Measurements from ENCODE around the gene C19orf47.
A peak's percentile ranks its signal among the peaks of the same experiment; 100 is the strongest.

The C19orf47 gene

DNA sequence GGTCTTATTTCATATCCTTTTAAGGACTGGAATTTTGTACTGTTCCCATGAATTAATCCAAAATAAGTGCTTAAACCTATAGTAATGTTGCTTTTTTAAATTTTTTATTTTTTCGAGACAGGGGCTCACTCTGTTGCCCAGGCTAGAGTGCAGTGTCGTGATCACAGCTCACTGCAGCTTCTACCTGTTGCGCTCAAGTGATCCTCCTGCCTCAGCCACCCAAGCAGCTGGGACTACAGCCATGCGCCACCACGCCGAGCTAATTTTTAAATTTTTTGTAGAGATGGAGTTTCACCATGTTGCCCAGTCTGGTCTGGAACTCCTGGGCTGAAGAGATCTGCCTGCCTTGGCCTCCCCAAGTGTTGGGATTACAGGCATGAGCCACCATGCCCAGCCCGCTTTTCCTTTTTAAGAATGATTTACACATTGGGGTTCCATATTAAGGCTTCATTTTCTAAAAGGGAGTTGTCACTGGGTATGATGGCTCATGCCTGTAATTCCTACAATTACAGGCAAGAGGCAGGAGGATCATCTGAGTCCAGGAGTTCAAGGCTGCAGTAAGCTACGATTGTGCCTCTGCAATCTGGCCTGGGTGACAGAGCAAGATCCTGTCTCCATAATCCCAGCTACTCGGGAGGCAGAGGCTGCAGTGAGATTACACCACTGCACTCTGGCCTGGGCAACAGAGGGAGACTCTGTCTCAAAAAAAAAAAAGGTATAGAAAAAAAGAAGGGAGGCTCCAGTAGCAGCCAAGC is 34.8 kb downstream of the C19orf47 start:
- DNase-seq = no peak

DNA sequence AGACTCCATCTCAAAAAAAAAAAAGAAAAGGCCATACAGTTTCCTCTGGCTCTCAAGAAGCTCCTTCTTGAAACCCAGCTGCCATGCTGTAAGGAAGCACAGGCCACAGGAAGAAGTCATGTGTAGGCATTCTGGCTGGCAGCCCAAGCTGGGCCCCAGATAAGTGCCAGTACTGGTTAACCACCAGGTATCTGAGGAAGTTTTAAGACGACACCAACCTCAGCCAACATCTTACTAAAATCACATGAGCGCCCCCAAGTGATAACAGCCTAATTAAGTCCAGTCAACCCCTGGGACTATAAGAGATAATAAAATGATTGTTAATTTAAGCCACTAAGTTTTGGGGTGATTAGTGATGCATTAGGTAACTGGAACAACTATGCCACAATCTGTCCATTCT is 35.7 kb downstream of the C19orf47 start:
- no peak for DNase-seq

- DNase-seq = no peak
These were observed 38.5 kb downstream of the C19orf47 start for GRCh38 chr19:40309666-40310065.

GRCh38 chr19:40305403-40305802 is 42.8 kb downstream of the C19orf47 start:
- DNase-seq = peak; percentile 39

- DNase-seq = no peak
These were observed 43.9 kb downstream of the C19orf47 start for GRCh38 chr19:40304306-40304705.

GRCh38 chr19:40303765-40304164 is 44.4 kb downstream of the C19orf47 start:
- no peak for DNase-seq

DNA sequence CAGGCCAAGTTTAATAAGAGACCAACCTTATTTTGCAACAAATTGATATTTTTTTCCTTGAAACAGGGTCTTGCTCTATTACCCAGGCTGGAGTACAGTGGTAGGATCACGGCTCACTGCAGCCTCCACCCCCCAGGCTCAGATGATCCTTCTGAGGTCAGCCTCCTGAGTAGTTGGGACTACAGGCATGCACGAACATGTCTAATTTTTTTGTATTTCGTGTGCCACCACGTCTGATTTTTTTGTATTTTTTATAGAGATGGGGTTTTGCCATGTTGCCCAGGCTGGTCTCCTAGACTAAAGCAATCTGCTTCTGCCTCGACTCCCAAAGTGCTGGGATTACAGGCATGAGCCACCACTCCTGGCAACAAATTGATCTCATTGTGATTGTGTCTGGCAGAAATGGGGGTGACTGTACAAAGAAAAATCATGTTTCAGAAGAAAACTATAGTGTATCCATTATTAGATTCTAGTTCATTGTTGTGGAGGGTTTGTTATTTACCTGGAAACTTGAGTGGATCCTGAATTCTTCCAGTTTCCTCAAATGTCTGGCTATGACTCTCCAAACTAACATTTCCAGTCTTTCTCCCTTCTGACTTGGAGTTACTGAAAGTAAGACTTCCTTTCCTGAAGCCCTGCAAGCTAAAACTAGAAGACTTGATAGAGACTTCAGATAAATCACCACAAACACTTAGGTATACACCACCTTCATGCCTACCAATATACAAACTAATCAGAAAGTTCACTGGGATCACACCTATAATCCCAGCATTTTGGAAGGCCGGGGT is 45.8 kb downstream of the C19orf47 start:
- no peak for DNase-seq

DNA sequence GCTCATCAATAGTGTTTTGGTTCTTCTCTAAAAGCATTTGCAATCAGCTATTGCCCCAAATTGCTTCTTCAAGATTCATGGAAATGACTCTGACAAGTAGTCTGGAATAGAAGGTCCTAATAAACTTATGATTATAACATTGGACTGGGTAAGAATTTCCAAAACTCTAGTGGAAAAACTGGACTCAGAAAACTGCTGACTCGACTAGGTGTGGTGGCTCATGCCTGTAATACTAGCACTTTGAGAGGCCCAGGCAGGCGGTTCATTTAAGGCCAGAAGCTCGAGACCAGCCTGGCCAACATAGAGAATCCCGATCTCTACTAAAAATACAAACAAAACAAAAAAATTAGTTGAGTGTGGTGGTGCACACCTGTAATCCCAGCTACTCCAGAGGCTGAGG is 47.5 kb downstream of the C19orf47 start:
- DNase-seq = no peak

GRCh38 chr19:40298026-40298425 is 50.2 kb downstream of the C19orf47 start:
- no peak for DNase-seq

DNA sequence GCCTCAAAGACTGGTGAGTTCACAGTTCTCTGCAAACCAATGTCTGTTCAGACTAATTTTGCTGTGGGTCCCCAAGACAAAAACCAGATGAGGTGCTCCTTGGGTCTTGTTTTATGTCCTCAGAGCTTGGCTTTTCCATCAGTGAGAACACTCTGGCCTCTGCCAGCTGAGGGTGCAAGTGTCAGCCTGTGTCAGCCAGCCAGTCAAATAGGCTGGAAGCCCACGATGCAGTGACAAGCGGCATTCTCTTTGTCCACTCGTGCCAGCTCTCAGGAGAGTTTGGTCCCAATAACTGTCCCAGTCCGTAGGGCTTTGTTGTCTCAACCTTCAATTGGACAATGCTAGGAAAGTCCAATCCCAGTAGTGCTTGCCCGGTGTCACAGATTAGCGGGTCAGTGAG is 53.6 kb downstream of the C19orf47 start:
- no peak for DNase-seq

DNA sequence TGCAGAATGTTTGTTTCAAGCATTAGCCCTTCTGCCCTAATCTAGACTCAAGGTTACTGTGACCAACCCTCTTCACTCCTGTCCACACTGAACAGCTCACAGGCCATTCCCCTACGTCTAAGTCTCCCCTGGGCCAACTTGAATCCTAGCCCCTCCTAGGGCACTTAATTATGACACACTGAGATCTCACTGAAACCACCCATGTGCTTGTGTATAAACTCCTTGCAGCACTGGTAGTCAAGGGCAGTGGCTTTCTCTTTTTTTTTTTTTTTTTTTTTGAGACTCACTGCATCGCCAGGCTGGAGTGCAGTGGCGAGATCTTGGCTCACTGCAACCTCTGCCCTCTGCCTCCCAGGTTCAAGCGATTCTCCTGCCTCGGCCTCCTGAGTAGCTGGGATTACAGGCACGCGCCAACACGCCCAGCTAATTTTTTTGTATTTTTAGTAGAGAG is 61.2 kb downstream of the C19orf47 start:
- no peak for DNase-seq

DNA sequence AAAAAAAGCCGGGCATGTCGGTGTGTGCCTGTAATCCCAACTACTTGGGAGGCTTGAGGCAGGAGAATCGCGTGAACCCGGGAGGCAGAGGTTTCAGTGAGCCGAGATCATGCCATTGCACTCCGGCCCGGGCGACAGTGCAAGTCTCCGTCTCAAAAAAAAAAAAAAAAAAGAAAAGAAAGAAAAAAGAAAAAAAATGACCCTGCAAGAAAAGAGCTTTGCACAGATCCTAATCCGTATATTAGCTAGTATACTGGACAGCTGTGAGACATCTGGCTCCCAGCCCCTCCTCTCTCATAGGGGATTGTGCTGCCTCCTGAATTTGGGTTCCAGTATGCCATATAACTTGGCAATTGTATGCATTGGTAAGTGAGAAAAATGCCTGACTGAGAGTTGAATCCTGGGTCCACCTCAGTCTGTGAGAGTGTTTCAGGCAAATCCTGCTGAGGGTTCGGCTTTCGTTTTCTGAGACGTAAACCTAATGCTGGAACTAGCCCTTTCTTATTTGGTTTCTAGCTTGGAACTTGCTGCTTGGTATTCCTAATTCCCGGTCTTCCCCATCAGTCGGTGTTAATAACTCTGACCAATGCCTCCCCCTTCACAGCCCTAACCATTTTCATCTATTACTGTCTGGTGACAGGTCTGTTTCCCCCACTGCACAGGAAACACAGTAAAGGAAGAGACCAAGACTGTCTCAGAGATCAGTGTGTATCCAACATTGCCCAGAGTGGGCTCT is 61.8 kb downstream of the C19orf47 start:
- DNase-seq = no peak

DNA sequence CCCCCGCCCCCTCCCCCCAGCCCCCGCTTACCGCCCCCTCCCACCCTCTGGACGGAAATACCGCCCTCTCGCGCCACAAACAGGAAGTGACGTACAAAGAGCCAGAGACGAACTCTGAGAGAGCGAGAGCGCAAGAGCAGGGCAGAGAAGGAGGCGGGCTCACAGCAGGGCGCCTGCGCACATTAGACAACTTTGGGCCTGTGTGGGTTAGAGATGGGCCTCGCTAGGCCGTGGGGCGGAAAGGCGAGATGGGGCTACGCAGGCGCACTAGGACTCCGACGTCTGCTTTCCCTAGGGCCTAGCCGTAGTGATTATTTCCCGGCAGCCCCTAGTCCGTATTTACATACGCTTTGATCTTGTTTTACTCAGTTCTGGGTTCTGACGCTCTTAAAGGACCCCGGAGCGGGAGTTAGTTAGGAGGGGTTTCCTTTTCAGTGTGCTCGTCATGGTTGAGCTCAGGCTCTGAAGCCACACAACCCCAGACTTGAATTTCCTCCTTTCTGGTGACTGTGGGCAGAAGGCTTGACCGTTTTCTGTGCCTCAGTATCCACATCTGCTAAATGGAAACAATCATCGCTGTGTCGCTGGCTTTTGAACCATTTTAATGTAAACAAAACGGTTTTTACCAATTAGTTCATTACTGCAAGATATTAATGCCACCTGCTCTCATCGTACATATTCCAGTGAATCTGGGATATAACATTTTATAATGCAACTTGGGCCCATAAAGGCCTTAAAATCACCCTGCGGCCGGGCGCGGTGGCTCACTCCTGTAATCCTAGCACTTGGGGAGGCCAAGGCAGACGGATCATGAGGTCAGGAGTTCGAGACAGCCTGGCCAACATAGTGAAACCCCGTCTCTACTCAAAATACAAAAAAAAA is 62.6 kb downstream of the C19orf47 start:
- peak; percentile 97 for DNase-seq

DNA sequence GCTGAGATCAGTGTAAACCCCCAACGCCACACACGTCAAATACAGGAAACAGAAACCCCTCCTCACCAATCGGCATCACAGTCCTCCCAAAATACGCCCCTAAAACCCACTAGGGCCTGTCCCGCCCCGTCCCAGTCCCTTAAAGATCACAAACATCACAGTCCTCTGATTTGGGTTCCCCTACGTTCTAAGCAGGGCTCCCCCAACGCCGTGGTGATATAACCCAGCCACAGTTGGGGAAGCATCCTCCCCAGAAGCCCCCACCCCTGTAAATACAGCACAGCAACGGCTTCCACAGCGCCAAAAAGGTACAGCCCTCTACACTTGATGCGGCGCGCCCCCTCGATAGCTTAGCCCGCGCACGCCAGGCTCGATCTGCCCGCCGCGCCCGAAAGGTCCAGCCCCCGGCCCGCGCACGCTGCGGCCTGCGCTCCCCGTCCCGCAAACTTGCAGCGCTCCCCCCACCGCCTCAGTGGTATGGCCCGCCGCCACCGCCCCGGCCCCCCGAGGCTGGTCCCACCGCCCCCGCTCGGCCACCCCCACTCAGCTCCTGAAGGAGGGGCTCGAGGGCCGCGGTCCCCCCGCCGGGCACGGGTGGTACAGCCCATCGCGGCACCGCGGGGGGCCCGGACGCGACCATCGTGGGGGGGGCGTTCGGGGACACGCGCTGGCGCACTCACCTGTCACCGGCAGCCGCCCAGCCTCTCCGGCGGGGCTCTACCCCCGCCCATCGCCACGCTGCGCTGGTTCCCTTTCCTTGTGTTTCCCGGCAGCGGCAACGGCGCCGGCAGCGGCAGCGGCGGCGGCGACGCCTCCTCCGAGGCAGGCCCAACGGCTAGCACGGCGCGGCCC is 63.5 kb downstream of the C19orf47 start, which contains the start of gene AKT2:
TSS of gene AKT2 (minus strand) at position 845 of the 852 bp plus-strand sequence. CDS start 20,078 bp downstream, outside the sequence.
- peak; percentile 54 for DNase-seq

GRCh38 chr19:40284251-40284500 is 64.0 kb downstream of the C19orf47 start:
- DNase-seq = no peak

DNA sequence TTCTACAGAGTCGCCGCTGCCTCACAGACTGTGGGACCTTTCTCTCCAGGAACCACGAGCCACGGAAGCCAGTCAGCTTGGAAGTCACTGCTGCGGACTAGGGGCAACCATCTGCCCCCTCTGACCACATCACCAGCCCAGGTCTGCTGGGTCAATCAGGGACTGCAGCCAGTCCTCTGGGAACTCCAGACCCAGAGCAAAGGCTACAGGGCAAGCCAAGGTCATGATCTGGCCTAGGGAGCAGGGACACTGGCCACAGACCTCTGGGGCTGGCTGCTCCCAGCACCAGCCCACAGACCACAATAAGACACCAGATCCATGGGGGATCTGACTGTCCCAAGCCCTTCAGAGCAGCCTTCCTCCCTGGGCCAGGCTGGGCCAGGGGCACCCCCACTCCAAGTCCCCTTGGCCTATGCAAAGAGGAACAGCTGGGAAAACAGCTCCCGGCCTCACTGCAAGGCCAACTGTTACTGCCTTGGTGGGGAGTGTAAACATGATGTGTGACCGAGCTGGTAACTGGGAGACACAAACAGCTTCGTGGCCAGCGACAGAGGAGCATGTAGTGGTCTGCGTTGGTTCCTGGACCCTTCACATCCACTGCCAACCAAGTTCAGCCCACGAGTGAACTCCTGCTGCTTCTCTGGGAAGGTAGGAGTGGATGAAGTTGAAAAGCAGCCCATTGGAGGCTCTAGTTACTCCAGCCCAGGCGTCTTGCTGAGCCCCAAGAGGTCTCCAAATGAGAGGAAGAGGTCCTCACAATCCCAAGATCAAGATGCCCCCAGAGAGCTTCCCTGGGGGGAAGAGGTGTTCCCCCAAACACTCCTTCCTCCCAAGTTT is 64.6 kb downstream of the C19orf47 start:
- no peak for DNase-seq

- no peak for DNase-seq
These were observed 65.3 kb downstream of the C19orf47 start for GRCh38 chr19:40282920-40283319.

DNA sequence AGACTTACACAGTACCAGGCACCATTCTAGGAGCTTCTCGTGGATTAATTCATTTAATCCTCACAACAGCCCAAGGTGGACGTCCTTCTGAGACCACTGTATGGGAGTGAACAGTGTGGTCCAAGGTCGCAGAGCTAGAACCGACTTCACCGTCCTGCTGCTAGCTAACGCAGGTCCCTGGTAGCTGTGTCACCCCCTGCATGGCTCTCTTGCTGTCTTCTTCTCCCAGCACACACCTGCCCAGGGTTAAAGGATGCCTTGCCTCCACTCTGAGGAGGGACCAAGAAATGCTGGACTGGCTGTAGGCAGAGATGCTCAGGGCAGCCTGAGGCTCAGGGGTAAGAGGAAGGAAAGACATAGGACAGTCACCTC is 66.0 kb downstream of the C19orf47 start:
- no peak for DNase-seq

GRCh38 chr19:40281381-40282208 is 66.6 kb downstream of the C19orf47 start:
- DNase-seq = no peak
